ENCODE measurements around the gene CLMP. TPM values are rescaled to one million over a fixed set of nuclear protein-coding genes. Genes with fewer than 3 reads are reported as not detected.

Gene CLMP
- total RNA-seq, 1 experiment from 2014 or later = 3.2 TPM

DNA sequence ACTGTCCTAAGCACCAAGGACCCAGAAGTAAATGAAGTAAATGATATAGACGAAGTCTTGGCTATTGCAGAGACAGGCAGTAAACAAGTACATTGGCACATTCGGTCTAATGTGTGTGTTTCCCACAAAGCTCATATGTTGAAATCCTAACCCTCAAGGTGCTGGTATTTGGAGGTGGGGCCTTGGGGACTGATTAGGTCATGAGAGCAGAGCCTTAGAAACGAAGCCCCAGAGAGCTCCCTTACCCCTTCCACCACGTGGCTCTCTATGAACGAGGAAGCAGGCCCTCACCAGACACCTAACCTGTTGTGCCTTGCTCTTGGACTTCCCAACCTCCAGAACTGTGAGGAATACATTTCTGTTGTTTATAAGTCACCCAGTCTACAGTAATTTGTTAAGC is 14.9 kb downstream of the CLMP start:
- H3K4me2 ChIP-seq (ENCODE audit: low read length) = no peak overlapping the region
- no TSS peak for BruUV-seq (replicated peaks)
- no peaks in the 10 kb centered on the region for H3K36me3 ChIP-seq (ENCODE audit: control insufficient read depth in 1 of 2, insufficient read depth in 2 of 2, low read length in 2 of 2)
- H3K9me3 ChIP-seq (ENCODE audit: control insufficient read depth in 1 of 2, insufficient read depth in 1 of 2, low read depth in 1 of 2, low read length in 2 of 2) = no peaks in the 10 kb centered on the region
- TF ChIP-seq YY1 (IDR thresholded peaks at IDR 0.05; ENCODE audit: extremely low read depth, insufficient replicate concordance, low read depth, low read length) (no peak), ATF3 (IDR thresholded peaks at IDR 0.05) (no peak), POLR2AphosphoS5 (IDR thresholded peaks at IDR 0.05; ENCODE audit: low read depth, low read length) (no peak), EZH2phosphoT487 (IDR thresholded peaks at IDR 0.05; ENCODE audit: borderline replicate concordance) (no peak), ZFX (IDR thresholded peaks at IDR 0.05) (no peak), TCF7L2 (IDR thresholded peaks at IDR 0.05; ENCODE audit: borderline replicate concordance, extremely low read depth, insufficient read depth, insufficient read length) (no peak), POLR2A (IDR thresholded peaks at IDR 0.05; ENCODE audit: borderline replicate concordance, extremely low read depth, insufficient read depth, insufficient read length) (no peak), RAD21 (IDR thresholded peaks at IDR 0.05; ENCODE audit: low read depth) (no peak), CEBPB (IDR thresholded peaks at IDR 0.05; ENCODE audit: low read depth) (no peak), FOSL1 (IDR thresholded peaks at IDR 0.05; ENCODE audit: low read depth) (no peak), JUND (IDR thresholded peaks at IDR 0.05) (no peak), EGR1 (IDR thresholded peaks at IDR 0.05; ENCODE audit: low read depth) (no peak), ZNF274 (IDR thresholded peaks at IDR 0.05; ENCODE audit: low read depth, low read length) (no peak)
- TF ChIP-seq, protein P1, sequence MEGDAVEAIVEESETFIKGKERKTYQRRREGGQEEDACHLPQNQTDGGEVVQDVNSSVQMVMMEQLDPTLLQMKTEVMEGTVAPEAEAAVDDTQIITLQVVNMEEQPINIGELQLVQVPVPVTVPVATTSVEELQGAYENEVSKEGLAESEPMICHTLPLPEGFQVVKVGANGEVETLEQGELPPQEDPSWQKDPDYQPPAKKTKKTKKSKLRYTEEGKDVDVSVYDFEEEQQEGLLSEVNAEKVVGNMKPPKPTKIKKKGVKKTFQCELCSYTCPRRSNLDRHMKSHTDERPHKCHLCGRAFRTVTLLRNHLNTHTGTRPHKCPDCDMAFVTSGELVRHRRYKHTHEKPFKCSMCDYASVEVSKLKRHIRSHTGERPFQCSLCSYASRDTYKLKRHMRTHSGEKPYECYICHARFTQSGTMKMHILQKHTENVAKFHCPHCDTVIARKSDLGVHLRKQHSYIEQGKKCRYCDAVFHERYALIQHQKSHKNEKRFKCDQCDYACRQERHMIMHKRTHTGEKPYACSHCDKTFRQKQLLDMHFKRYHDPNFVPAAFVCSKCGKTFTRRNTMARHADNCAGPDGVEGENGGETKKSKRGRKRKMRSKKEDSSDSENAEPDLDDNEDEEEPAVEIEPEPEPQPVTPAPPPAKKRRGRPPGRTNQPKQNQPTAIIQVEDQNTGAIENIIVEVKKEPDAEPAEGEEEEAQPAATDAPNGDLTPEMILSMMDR (IDR thresholded peaks at IDR 0.05 in 2 of 3, conservative IDR thresholded peaks at IDR 0.05 in 1 of 3; ENCODE audit: borderline replicate concordance in 1 of 3, insufficient read depth in 1 of 3, low read depth in 2 of 3, low read length in 2 of 3) = no peak
- TF ChIP-seq, protein P2, sequence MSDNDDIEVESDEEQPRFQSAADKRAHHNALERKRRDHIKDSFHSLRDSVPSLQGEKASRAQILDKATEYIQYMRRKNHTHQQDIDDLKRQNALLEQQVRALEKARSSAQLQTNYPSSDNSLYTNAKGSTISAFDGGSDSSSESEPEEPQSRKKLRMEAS (IDR thresholded peaks at IDR 0.05) = no peak
- TF ChIP-seq, protein P3, sequence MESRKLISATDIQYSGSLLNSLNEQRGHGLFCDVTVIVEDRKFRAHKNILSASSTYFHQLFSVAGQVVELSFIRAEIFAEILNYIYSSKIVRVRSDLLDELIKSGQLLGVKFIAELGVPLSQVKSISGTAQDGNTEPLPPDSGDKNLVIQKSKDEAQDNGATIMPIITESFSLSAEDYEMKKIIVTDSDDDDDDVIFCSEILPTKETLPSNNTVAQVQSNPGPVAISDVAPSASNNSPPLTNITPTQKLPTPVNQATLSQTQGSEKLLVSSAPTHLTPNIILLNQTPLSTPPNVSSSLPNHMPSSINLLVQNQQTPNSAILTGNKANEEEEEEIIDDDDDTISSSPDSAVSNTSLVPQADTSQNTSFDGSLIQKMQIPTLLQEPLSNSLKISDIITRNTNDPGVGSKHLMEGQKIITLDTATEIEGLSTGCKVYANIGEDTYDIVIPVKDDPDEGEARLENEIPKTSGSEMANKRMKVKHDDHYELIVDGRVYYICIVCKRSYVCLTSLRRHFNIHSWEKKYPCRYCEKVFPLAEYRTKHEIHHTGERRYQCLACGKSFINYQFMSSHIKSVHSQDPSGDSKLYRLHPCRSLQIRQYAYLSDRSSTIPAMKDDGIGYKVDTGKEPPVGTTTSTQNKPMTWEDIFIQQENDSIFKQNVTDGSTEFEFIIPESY (IDR thresholded peaks at IDR 0.05; ENCODE audit: extremely low read depth, insufficient replicate concordance, low read length) = no peak
- intact Hi-C loops (cut with micrococcal nuclease) = no loop called here
- H3K4me3 ChIP-seq (replicated peaks in 1 of 2; ENCODE audit: low read depth in 1 of 2, low read length in 2 of 2) = no peak overlapping the region
- H4K20me1 ChIP-seq (ENCODE audit: insufficient read depth) = no peaks in the 10 kb centered on the region
- no peak overlapping the region for H3K27ac ChIP-seq (ENCODE audit: low read depth, low read length)
- RAD21 ChIA-PET (ENCODE audit: low non-redundant PET in 1 of 2, low total read pairs in 2 of 2, uncharacterized antibody in 2 of 2, unreplicated experiment in 2 of 2) = no interaction called here
- CTCF ChIA-PET = no interaction called here
- POLR2A ChIA-PET = no interaction called here
- H3K9me2 ChIP-seq (ENCODE audit: insufficient read depth) = no peaks in the 10 kb centered on the region
- peaks cover 0 to 13% of the 10 kb centered on the region in 2 experiments; a peak in 2 of 4 replicates for H3K4me1 ChIP-seq (ENCODE audit: control insufficient read depth in 1 of 2, insufficient read depth in 2 of 2, low read length in 2 of 2)
- no peak overlapping the region for H2AFZ ChIP-seq (ENCODE audit: low read depth, low read length, poor library complexity, severe bottlenecking)
- DNase-seq (ENCODE audit: low read depth, low spot score) = no peak
- no peaks in the 10 kb centered on the region for H3K27me3 ChIP-seq (ENCODE audit: insufficient read depth, low read length)
- H3K9ac ChIP-seq (ENCODE audit: low read length) = no peak overlapping the region
- H3K79me2 ChIP-seq (ENCODE audit: insufficient read depth, low read length) = no peaks in the 10 kb centered on the region
- ATAC-seq = no peak

Measured in HCT116 (cell line).